Type B pancreatic cell (in vitro differentiated cells): Measurements from ENCODE around the gene SLC25A23. TPM values are rescaled to one million over a fixed set of nuclear protein-coding genes. Genes with fewer than 3 reads are reported as not detected.
A peak's percentile ranks its signal among the peaks of the same experiment; 100 is the strongest.

Experiments used
- DNase-seq: peaks from one replicate; pipeline ENCODE4 v3.0.0; 2021; ENCODE audit warnings: mixed read lengths; ENCODE audit not compliant: unreplicated experiment; ENCODE audit errors: extremely low spot score
- H3K27ac Mint-ChIP-seq: 2 replicates; pipeline ENCODE4 v1.8.0; 2021; ENCODE audit warnings: mild to moderate bottlenecking, mixed read lengths
- H3K27me3 Mint-ChIP-seq: 2 replicates; pipeline ENCODE4 v1.8.0; 2021; ENCODE audit warnings: mixed read lengths
- H3K36me3 Mint-ChIP-seq: 2 replicates; pipeline ENCODE4 v1.8.0; 2021; ENCODE audit warnings: mixed read lengths
- H3K4me1 Mint-ChIP-seq: one replicate; pipeline ENCODE4 v1.8.0; 2021; ENCODE audit warnings: mixed read lengths; ENCODE audit not compliant: unreplicated experiment
- H3K4me3 Mint-ChIP-seq: 2 replicates; pipeline ENCODE4 v1.8.0; 2021; ENCODE audit warnings: mild to moderate bottlenecking, mixed read lengths
- H3K9me3 Mint-ChIP-seq: 2 replicates; pipeline ENCODE4 v1.8.0; 2021; ENCODE audit warnings: mixed read lengths
- CTCF ChIP-seq: fragments of 200-600 bp; sonication (generic); conservative IDR thresholded peaks from 2 replicates; pipeline ENCODE4 v1.5.0; 2021; ENCODE audit warnings: antibody characterized with exemption, mild to moderate bottlenecking
- total RNA-seq: library from RNA; stranded (reverse); gene quantifications from 2 replicates; pipeline ENCODE4 v1.2.1, GENCODE V29; 2021; ENCODE audit warnings: low replicate concordance

SLC25A23 gene
- total RNA-seq, 1 donor from 2014 or later: 67.5 TPM

- TF ChIP-seq CTCF: no peak
- Mint-ChIP-seq H3K27me3 (peaks cover 43% of the 10 kb centered on the region), H3K4me3 (peak overlapping the region; percentile 85), H3K4me1 (no peaks in the 10 kb centered on the region), H3K27ac (no peak overlapping the region), H3K9me3 (no peaks in the 10 kb centered on the region), H3K36me3 (no peaks in the 10 kb centered on the region)
- no peak for DNase-seq
Observed at GRCh38 chr19:6500837-6501739, 41.5 kb upstream of the SLC25A23 start.

GRCh38 chr19:6499052-6499790 is 39.6 kb upstream of the SLC25A23 start:
- Mint-ChIP-seq H3K9me3 (no peaks in the 10 kb centered on the region), H3K4me1 (no peaks in the 10 kb centered on the region), H3K27ac (no peak overlapping the region), H3K36me3 (no peaks in the 10 kb centered on the region), H3K27me3 (peaks cover 43% of the 10 kb centered on the region), H3K4me3 (no peak overlapping the region)
- no peak for DNase-seq
- TF ChIP-seq CTCF: no peak

- H3K36me3 Mint-ChIP-seq: no peaks in the 10 kb centered on the region
- H3K27ac Mint-ChIP-seq: no peak overlapping the region
- DNase-seq: no peak
- H3K4me1 Mint-ChIP-seq: no peaks in the 10 kb centered on the region
- TF ChIP-seq CTCF: no peak
- H3K9me3 Mint-ChIP-seq: no peaks in the 10 kb centered on the region
- H3K4me3 Mint-ChIP-seq: no peak overlapping the region
- H3K27me3 Mint-ChIP-seq: peaks cover 39% of the 10 kb centered on the region
Observed at GRCh38 chr19:6498294-6499036, 38.9 kb upstream of the SLC25A23 start.

- Mint-ChIP-seq H3K4me1 (no peaks in the 10 kb centered on the region), H3K9me3 (peaks cover 4% of the 10 kb centered on the region), H3K4me3 (no peak overlapping the region), H3K27me3 (peaks cover 25% of the 10 kb centered on the region), H3K36me3 (no peaks in the 10 kb centered on the region), H3K27ac (no peak overlapping the region)
- DNase-seq: no peak
- no peak for TF ChIP-seq CTCF
Observed at GRCh38 chr19:6495947-6496346, 36.4 kb upstream of the SLC25A23 start.

- Mint-ChIP-seq H3K9me3 (peaks cover 4% of the 10 kb centered on the region), H3K4me1 (no peaks in the 10 kb centered on the region), H3K36me3 (no peaks in the 10 kb centered on the region), H3K27me3 (peaks cover 20% of the 10 kb centered on the region), H3K27ac (no peak overlapping the region), H3K4me3 (no peak overlapping the region)
- DNase-seq: no peak
- no peak for TF ChIP-seq CTCF
Observed at GRCh38 chr19:6494438-6495036, 34.9 kb upstream of the SLC25A23 start.
